Retinal pigment epithelial cell (primary cell): ENCODE results near the gene ZBTB7A.
"Not testable (repeated sequence)": the region's sequence is repeated elsewhere in the genome, so short reads cannot be mapped to it uniquely, and the experiment has no call there.

Experiments
- DNase-seq: peaks from one replicate; pipeline ENCODE4 v3.0.0-alpha.2; 2010; ENCODE audit warnings: low read depth
- H3K4me3 ChIP-seq: 2 replicates; pipeline ENCODE4 v1.5.1; 2011; ENCODE audit warnings: mild to moderate bottlenecking, low read length, control low read depth, moderate library complexity
- TF ChIP-seq, protein P1 (sequence below): conservative IDR thresholded peaks from 2 replicates; pipeline ENCODE4 v1.5.1; 2011; ENCODE audit warnings: low read depth, low read length, control low read depth, inconsistent platforms

The ZBTB7A gene

DNA sequence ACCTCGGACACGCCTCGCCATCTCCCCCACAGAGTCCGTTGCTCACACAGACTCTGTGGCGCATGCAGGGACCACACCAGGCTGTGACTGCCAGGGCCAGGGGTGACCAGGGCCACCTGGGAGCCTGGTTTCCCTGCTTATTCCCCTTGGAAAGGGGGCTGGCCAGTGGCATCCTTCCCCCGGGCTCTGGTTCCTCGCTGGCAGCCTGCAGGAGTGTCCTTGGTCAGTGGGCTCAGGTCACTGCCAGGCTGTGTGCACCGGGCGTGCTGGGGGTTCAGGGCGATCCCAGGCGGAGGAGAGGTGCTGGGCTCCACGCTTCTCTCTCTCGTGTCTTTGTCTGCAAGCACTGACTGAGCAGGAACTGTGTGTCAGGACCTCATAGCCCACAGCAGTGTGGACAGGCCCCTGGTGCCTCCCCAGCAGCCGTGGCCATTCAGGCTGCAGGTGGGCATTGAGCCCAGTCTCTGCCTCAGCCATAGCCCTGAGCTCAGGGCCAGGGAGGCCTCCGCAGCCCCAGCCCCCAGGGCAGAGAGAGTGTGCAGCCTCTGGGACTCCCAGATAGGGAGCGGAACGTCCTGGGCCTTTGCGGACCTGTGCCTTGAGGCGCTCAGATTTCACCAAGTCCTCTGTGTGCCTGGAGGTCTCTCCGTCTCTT is 52.7 kb downstream of the ZBTB7A start:
- TF ChIP-seq, protein P1, sequence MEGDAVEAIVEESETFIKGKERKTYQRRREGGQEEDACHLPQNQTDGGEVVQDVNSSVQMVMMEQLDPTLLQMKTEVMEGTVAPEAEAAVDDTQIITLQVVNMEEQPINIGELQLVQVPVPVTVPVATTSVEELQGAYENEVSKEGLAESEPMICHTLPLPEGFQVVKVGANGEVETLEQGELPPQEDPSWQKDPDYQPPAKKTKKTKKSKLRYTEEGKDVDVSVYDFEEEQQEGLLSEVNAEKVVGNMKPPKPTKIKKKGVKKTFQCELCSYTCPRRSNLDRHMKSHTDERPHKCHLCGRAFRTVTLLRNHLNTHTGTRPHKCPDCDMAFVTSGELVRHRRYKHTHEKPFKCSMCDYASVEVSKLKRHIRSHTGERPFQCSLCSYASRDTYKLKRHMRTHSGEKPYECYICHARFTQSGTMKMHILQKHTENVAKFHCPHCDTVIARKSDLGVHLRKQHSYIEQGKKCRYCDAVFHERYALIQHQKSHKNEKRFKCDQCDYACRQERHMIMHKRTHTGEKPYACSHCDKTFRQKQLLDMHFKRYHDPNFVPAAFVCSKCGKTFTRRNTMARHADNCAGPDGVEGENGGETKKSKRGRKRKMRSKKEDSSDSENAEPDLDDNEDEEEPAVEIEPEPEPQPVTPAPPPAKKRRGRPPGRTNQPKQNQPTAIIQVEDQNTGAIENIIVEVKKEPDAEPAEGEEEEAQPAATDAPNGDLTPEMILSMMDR = no peak
- no peak overlapping the region for H3K4me3 ChIP-seq

DNA sequence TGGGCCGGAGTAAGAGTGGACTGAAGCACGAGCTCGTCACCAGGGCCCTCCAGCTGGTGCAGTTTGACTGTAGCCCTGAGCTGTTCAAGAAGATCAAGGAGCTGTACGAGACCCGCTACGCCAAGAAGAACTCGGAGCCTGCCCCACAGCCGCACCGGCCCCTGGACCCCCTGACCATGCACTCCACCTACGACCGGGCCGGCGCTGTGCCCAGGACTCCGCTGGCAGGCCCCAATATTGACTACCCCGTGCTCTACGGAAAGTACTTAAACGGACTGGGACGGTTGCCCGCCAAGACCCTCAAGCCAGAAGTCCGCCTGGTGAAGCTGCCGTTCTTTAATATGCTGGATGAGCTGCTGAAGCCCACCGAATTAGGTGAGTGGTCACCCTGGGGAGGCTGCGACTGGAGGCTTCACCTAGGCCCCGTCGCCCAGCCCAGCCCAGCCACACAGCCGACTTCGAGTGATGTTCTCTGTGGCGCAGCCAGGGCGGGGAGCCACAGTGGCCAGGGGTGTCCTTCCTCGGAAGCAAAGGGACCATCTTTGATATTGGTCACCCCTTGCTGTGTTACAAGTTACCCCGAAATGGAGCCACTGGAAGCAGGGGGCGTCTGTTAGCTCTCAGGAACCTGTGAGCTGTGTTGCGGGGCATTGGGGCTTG is 53.6 kb downstream of the ZBTB7A start:
- no peak for DNase-seq
- TF ChIP-seq, protein P1 = no peak
- no peak overlapping the region for H3K4me3 ChIP-seq

More for the DNA sequence above, 52.7 kb downstream of the ZBTB7A start:
- no peak for DNase-seq

DNA sequence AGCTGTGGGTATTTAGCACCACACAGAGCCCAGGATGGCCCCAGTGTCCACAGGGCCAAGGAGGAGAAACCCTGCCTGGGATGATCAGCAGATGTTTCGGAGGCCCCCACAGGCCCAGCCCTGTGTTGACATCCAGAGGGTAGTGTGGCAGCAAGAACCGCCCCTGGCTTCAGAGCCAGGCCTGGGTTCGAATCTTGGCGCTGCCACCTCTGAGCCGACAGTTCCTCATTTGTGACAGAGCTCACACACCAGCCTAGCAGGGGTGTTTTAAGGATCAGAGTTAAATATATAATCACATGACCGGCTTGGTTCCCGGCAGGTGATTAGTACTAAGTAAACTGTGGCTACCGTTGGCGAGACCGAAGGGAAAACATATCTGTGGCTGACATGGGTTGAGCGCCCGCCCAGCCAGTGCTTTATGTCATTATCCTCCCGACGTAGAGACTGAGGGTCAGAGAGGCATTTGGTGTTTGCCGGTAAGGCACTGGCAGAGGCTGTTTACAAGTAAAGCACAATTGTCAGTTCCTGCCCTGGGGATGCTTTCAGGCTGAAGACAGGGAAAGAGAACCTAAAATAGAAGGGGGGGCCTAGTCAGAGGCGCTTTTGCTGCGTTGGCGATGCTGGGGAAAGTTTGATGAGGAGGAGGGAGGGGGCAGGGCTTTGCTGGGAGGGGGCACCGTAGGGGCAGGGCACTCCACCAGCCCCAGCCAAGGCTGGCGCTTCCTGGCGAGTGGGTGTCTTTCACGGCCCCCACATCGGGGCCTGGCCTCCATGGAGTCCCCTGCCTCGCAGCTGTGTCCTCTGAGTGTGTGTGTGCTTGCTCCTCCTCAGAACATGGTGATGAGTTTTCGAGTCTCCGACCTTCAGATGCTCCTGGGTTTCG is 54.4 kb downstream of the ZBTB7A start:
- TF ChIP-seq, protein P1 = no peak
- DNase-seq = peak; percentile 51
- no peak overlapping the region for H3K4me3 ChIP-seq

DNA sequence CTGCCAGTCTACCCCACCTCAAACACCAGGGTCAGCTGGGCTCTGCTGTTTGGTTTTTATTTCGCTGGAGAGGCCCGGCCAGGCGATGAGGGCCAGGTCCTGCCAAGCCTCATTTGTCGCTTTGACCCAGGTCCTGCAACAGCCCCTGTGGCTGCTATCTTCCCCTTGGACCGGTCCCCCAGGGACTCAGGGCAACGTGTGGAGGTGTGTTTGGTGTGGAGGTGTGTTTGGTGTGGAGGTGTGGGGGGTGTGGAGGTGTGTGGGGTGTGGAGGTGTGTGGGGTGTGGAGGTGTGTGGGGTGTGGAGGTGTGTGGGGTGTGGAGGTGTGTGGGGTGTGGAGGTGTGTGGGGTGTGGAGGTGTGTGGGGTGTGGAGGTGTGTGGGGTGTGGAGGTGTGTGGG is 55.3 kb downstream of the ZBTB7A start:
- DNase-seq = not testable (repeated sequence)

DNA sequence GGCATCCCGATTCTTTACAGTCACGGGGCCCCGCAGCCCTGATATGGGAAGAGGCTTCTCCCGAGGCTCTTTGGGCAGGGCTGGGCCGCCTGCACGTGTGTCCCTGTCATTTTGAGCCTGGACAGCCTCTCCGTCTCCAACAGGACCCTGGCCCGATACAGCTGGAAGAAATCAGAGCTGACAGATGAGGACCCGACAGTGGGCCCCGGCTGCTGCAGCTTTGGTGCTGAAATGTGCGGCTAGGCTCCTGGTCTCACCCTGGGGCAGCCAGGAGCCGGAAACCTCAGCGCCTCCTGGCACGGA is 55.9 kb downstream of the ZBTB7A start:
- TF ChIP-seq, protein P1 = no peak
- DNase-seq = no peak
- no peak overlapping the region for H3K4me3 ChIP-seq

More for the DNA sequence above, 55.3 kb downstream of the ZBTB7A start:
- not testable (repeated sequence) for H3K4me3 ChIP-seq

DNA sequence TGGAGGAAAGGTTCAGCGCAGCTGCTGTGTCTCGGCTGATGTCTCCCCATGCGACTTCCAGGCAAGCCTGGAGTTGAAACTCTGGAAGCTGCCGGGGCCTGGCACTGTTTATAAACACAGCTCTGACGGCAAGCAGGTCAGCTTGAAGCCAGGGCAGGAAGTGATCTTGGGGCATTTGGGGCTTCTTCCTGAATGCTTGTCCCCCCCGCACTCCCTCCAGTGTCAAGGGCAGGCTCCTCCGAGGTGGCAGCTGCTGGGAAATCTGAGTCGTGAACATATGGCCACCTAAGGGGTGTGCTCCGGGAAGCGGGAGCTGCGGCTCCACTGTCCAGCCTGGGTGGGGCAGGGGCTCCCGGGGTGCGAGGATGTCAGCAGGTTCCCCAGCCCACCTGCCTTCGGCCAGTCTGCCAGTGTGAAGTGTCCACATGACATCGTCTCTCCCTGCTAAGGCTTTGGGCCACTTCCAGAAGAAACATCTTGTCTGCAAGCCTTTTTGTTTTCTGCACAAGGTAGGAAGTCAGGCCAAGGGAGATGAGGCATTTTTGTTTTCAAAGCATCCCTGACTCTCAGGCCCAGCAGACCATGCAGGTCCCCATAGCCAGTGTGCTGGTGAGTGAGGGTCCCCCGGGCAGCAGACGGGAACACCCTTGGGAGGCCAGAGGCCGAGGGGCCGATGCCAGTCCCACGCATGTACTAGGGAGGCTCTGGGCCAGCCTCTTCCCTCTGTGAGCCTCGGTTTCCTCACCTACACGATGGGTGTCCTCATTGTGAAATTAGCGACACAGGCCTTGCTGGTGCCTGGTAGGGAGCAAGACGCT is 56.5 kb downstream of the ZBTB7A start:
- TF ChIP-seq, protein P1 = no peak
- DNase-seq = no peak
- H3K4me3 ChIP-seq = no peak overlapping the region
